Esophagus muscularis mucosa (tissue), 4 donors: ENCODE results near the gene PHOX2A. TPM values are rescaled to one million over a fixed set of nuclear protein-coding genes. Genes with fewer than 3 reads are reported as not detected.
A peak's percentile ranks its signal among the peaks of the same experiment; 100 is the strongest.

ENCODE experiments used
- DNase-seq: peaks from one replicate; pipeline ENCODE4 v3.0.0-alpha.2; 2017; ENCODE audit errors: extremely low spot score
- H3K27ac ChIP-seq, 4 donors: fragments of 200-600 bp; sonication (generic); replicated peaks in 1 of 4; 1 replicate in 3 of 4; 2 replicates in 1 of 4; pipeline ENCODE4 v1.5.1; 2016 to 2019; ENCODE audit warnings: mild to moderate bottlenecking in 1 of 4
- H3K27me3 ChIP-seq, 4 donors: fragments of 200-600 bp; sonication (generic); one replicate each; pipeline versions ENCODE4 v1.5.1 to v1.6.0; 2016 to 2019
- H3K36me3 ChIP-seq, 4 donors: fragments of 200-600 bp; sonication (generic); one replicate each; pipeline ENCODE4 v1.5.1; 2016 to 2019
- H3K4me1 ChIP-seq, 4 donors: fragments of 200-600 bp; sonication (generic); one replicate each; pipeline ENCODE4 v1.5.1; 2016 to 2019
- H3K4me3 ChIP-seq, 4 donors: fragments of 200-600 bp; sonication (generic); 1 replicate in 2 of 4; 2 replicates in 2 of 4; pipeline ENCODE4 v1.5.1; 2016 to 2019; ENCODE audit warnings: mild to moderate bottlenecking in 4 of 4, moderate library complexity in 1 of 4
- H3K9me3 ChIP-seq, 4 donors: fragments of 200-600 bp; sonication (generic); 1 replicate in 3 of 4; 2 replicates in 1 of 4; pipeline ENCODE4 v1.5.1; 2016 to 2019
- CTCF ChIP-seq, 3 experiments: fragments of 200-600 bp in 2 of 3; fragments of 450-650 bp in 1 of 3; sonication (generic) in 2 of 3; IDR thresholded peaks; one replicate each; pipeline ENCODE4 v1.5.1; 2017 to 2019; ENCODE audit warnings: antibody characterized with exemption in 3 of 3, mild to moderate bottlenecking in 2 of 3, moderate library complexity in 1 of 3
- EP300 ChIP-seq: sonication (generic); formaldehyde crosslinking; IDR thresholded peaks from one replicate; pipeline ENCODE4 v1.6.1; 2017; ENCODE audit warnings: antibody characterized with exemption
- POLR2A ChIP-seq: fragments of 450-650 bp; IDR thresholded peaks from one replicate; pipeline ENCODE4 v1.6.1; 2017; ENCODE audit warnings: antibody characterized with exemption, moderate library complexity, mild to moderate bottlenecking, low read depth
- POLR2AphosphoS5 ChIP-seq, 2 donors: sonication (generic); formaldehyde crosslinking; IDR thresholded peaks; one replicate each; pipeline ENCODE4 v1.6.1; 2017; ENCODE audit warnings: antibody characterized with exemption in 2 of 2
- WGBS: methylation state at CpG from one replicate; pipeline ENCODE4 v1.1.5; 2018; 5-methylcytosine and 5-hydroxymethylcytosine counted together
- intact Hi-C: fragments of 100-400 bp; cut with DNase I; formaldehyde crosslinking; loops from one replicate; pipeline ENCODE4 v1.15.1; 2023
- total RNA-seq, 4 donors: library from RNA; depleted of rRNA; stranded (reverse); fragments of >200 nt; gene quantifications; one replicate each; pipeline versions ENCODE4 v1.1.0 to v1.2.1, GENCODE V29; 2016

Gene PHOX2A
- total RNA-seq, 4 donors from 2014 or later, result 1.2 to 1.3 (median 1.3) TPM

- WGBS, result 94% methylated on average over 2 of the region's 2 CpGs
- H3K4me1 ChIP-seq, result peaks cover 42 to 87% (median 68%) of the 10 kb centered on the region in 4 donors
- intact Hi-C loops, result loop anchor here (5.0 kb wide), 1 partner anchor 181 kb away; no protein-coding TSS in a partner anchor
Measured at GRCh38 chr11:72236774-72237111, 7.2 kb downstream of the PHOX2A start.

GRCh38 chr11:72236083-72236697 is 7.8 kb downstream of the PHOX2A start:
- DNase-seq, result no peak
- intact Hi-C loops, result loop anchor here (5.0 kb wide), 1 partner anchor 181 kb away; no protein-coding TSS in a partner anchor
- 38% methylated on average over 4 of the region's 4 CpGs for WGBS

More at GRCh38 chr11:72236774-72237111, 7.2 kb downstream of the PHOX2A start:
- peaks cover 0 to 13% (median 4%) of the 10 kb centered on the region in 4 donors for H3K27me3 ChIP-seq
- H3K4me3 ChIP-seq, result no peak overlapping the region
- H3K36me3 ChIP-seq, result peaks cover 32 to 67% (median 64%) of the 10 kb centered on the region in 4 donors
- H3K27ac ChIP-seq, result peak overlapping the region; percentile 76 to 86 (median 78)
- H3K9me3 ChIP-seq, result no peaks in the 10 kb centered on the region
- TF ChIP-seq EP300, result no peak
- no peak for TF ChIP-seq CTCF (IDR thresholded peaks at IDR 0.05)
- TF ChIP-seq POLR2AphosphoS5 (IDR thresholded peaks at IDR 0.05), result no peak
- no peak for TF ChIP-seq POLR2A
- DNase-seq, result no peak

DNA sequence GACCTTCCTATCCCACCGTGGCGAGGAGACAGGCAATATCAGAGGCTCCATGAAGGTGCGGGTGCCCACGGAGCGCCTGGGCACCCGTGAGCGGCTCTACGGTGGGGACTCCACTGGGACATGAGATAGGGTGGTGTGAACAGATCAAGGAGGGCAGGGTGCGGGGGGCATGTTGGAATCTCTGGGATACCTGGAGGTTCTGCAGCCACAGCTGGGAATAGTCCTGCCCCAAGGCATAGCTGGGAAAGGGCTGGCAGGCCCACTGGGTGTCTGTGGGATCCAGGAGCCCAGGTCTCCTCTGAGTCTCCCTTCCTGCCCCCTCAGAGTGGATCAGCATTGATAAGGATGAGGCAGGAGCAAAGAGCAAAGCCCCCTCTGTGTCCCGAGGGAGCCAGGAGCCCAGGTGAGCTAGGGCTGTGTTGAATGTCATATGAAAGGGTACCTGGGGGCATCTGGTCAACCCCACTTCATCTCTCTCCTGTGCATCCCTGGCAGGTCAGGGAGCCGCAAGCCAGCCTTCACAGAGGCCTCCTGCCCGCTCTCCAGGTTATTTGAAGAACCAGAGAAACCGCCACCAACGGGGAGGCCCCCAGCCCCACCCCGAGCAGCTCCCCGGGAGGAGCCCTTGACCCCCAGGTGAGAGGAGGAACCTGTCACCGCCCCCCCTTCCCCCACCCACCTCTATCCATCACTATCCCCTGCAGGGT is 8.5 kb downstream of the PHOX2A start:
- DNase-seq, result no peak
- peak overlapping the region; percentile 58 to 86 (median 78) for H3K27ac ChIP-seq
- intact Hi-C loops, result loop anchor here (5.0 kb wide), 1 partner anchor 182 kb away; no protein-coding TSS in a partner anchor
- 85% methylated on average over 11 of the region's 17 CpGs for WGBS
- H3K27me3 ChIP-seq, result peaks cover 0 to under 1% (median 0%) of the 10 kb centered on the region in 4 donors
- peaks cover 44 to 80% (median 76%) of the 10 kb centered on the region in 4 donors for H3K36me3 ChIP-seq
- peaks cover 42 to 78% (median 60%) of the 10 kb centered on the region in 4 donors for H3K4me1 ChIP-seq
- TF ChIP-seq EP300 (no peak), CTCF (IDR thresholded peaks at IDR 0.05) (no peak), POLR2AphosphoS5 (IDR thresholded peaks at IDR 0.05) (no peak), POLR2A (no peak)
- no peak overlapping the region for H3K4me3 ChIP-seq
- H3K9me3 ChIP-seq, result no peaks in the 10 kb centered on the region

More at GRCh38 chr11:72236083-72236697, 7.8 kb downstream of the PHOX2A start:
- peak overlapping the region; percentile 58 to 86 (median 78) for H3K27ac ChIP-seq
- peaks cover 37 to 73% (median 70%) of the 10 kb centered on the region in 4 donors for H3K36me3 ChIP-seq
- peaks cover 0 to 7% (median 3%) of the 10 kb centered on the region in 4 donors for H3K27me3 ChIP-seq
- no peak overlapping the region for H3K4me3 ChIP-seq
- TF ChIP-seq POLR2AphosphoS5 (IDR thresholded peaks at IDR 0.05) (no peak), POLR2A (no peak), EP300 (no peak), CTCF (IDR thresholded peaks at IDR 0.05) (no peak)
- H3K4me1 ChIP-seq, result peaks cover 46 to 85% (median 67%) of the 10 kb centered on the region in 4 donors
- no peaks in the 10 kb centered on the region for H3K9me3 ChIP-seq

- Histone ChIP-seq H3K27me3 (no peaks in the 10 kb centered on the region), H3K36me3 (peaks cover 50 to 85% (median 82%) of the 10 kb centered on the region in 4 donors), H3K4me1 (peaks cover 36 to 72% (median 54%) of the 10 kb centered on the region in 4 donors), H3K4me3 (no peak overlapping the region), H3K9me3 (no peaks in the 10 kb centered on the region), H3K27ac (peak overlapping the region; percentile 21 to 86 (median 78))
- no peak for DNase-seq
- TF ChIP-seq POLR2AphosphoS5 (IDR thresholded peaks at IDR 0.05), result no peak
- no peak for TF ChIP-seq EP300
- TF ChIP-seq CTCF (IDR thresholded peaks at IDR 0.05), result no peak
- TF ChIP-seq POLR2A, result no peak
- 80% methylated on average over 4 of the region's 4 CpGs for WGBS
- intact Hi-C loops, result loop anchor here (5.0 kb wide), 1 partner anchor 182 kb away; no protein-coding TSS in a partner anchor
Measured at GRCh38 chr11:72234920-72235319, 9.1 kb downstream of the PHOX2A start.
